WTC11 (cell line): ENCODE data around the gene TBC1D19.

Source experiments
- CBFB ChIP-seq: sonication (generic); formaldehyde crosslinking; IDR thresholded peaks from 2 replicates; pipeline ENCODE4 v1.8.1; 2022; ENCODE audit warnings: mild to moderate bottlenecking, low read depth, missing genetic modification reagents
- CREB1 ChIP-seq: sonication (generic); formaldehyde crosslinking; IDR thresholded peaks from 2 replicates; pipeline ENCODE4 v1.8.0; 2023; ENCODE audit warnings: mild to moderate bottlenecking, missing genetic modification reagents
- FOXP1 ChIP-seq: sonication (generic); formaldehyde crosslinking; IDR thresholded peaks from 2 replicates; pipeline ENCODE4 v1.8.0; 2022; ENCODE audit warnings: missing genetic modification reagents, mild to moderate bottlenecking, moderate library complexity, borderline replicate concordance
- IRF2 ChIP-seq: sonication (generic); formaldehyde crosslinking; IDR thresholded peaks from 2 replicates; pipeline ENCODE4 v1.8.0; 2022; ENCODE audit warnings: low read depth, missing genetic modification reagents, borderline replicate concordance
- NR3C1 ChIP-seq: sonication (generic); formaldehyde crosslinking; conservative IDR thresholded peaks from 2 replicates; pipeline ENCODE4 v1.8.1; 2023; ENCODE audit warnings: low read depth, mild to moderate bottlenecking, missing genetic modification reagents
- ZNF138 ChIP-seq: sonication (generic); formaldehyde crosslinking; conservative IDR thresholded peaks from 2 replicates; pipeline ENCODE4 v1.8.1; 2022; ENCODE audit warnings: mild to moderate bottlenecking, moderate library complexity, missing genetic modification reagents
- ZNF416 ChIP-seq: fragments of 250-450 bp; sonication (Bioruptor Pico); IDR thresholded peaks from 2 replicates; pipeline ENCODE4 v1.9.0; 2021; ENCODE audit warnings: mild to moderate bottlenecking, inconsistent platforms
- TF ChIP-seq, protein P1 (sequence below): fragments of 200-600 bp; IDR thresholded peaks from 2 replicates; pipeline ENCODE4 v1.8.0; 2022; ENCODE audit warnings: antibody characterized with exemption
- TF ChIP-seq, protein P2 (sequence below): sonication (generic); formaldehyde crosslinking; IDR thresholded peaks from 2 replicates; pipeline ENCODE4 v1.8.1; 2022; ENCODE audit warnings: low read depth, missing genetic modification reagents, borderline replicate concordance
- TF ChIP-seq, protein P3 (sequence below): sonication (generic); formaldehyde crosslinking; IDR thresholded peaks from 2 replicates; pipeline ENCODE4 v1.8.0; 2023; ENCODE audit warnings: mild to moderate bottlenecking, missing genetic modification reagents
- TF ChIP-seq, protein P4 (sequence below): sonication (generic); formaldehyde crosslinking; conservative IDR thresholded peaks from 2 replicates; pipeline ENCODE4 v1.8.1; 2023; ENCODE audit warnings: mild to moderate bottlenecking, low read depth, missing genetic modification reagents, moderate library complexity
- TF ChIP-seq, protein P5 (sequence below): sonication (generic); formaldehyde crosslinking; IDR thresholded peaks from 2 replicates; pipeline ENCODE4 v1.8.1; 2023; ENCODE audit warnings: mild to moderate bottlenecking, missing genetic modification reagents
- TF ChIP-seq, protein P6 (sequence below): sonication (generic); formaldehyde crosslinking; IDR thresholded peaks from 2 replicates; pipeline ENCODE4 v1.8.1; 2023; ENCODE audit warnings: mild to moderate bottlenecking, missing genetic modification reagents, moderate library complexity
- TF ChIP-seq, protein P7 (sequence below): sonication (generic); formaldehyde crosslinking; IDR thresholded peaks from 2 replicates; pipeline ENCODE4 v1.8.0; 2023; ENCODE audit warnings: missing genetic modification reagents

DNA sequence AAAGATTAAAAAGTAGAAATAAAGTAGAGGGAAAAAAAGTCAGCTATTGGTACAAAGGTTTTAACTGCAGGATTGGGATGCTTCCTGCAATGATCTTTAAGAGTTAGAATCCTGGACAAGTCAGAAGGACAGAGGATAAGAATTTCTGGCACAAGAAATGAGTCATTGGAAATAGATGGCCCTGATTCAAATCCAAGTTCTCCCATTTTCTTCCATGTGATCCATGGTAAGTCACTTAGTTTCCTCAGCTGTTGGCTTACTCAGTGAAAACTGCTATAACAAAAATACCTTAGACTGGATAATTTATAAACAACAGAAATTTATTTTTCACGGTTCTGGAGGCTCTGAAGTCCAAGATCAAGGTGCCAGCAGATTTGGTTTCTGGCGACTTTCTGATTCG lies 13.3 kb upstream of the TBC1D19 start:
- TF ChIP-seq, protein P1, sequence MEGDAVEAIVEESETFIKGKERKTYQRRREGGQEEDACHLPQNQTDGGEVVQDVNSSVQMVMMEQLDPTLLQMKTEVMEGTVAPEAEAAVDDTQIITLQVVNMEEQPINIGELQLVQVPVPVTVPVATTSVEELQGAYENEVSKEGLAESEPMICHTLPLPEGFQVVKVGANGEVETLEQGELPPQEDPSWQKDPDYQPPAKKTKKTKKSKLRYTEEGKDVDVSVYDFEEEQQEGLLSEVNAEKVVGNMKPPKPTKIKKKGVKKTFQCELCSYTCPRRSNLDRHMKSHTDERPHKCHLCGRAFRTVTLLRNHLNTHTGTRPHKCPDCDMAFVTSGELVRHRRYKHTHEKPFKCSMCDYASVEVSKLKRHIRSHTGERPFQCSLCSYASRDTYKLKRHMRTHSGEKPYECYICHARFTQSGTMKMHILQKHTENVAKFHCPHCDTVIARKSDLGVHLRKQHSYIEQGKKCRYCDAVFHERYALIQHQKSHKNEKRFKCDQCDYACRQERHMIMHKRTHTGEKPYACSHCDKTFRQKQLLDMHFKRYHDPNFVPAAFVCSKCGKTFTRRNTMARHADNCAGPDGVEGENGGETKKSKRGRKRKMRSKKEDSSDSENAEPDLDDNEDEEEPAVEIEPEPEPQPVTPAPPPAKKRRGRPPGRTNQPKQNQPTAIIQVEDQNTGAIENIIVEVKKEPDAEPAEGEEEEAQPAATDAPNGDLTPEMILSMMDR = no peak
- no peak for TF ChIP-seq IRF2 (CRISPR knock-in tag)
- TF ChIP-seq CREB1 = no peak
- TF ChIP-seq, protein P2, sequence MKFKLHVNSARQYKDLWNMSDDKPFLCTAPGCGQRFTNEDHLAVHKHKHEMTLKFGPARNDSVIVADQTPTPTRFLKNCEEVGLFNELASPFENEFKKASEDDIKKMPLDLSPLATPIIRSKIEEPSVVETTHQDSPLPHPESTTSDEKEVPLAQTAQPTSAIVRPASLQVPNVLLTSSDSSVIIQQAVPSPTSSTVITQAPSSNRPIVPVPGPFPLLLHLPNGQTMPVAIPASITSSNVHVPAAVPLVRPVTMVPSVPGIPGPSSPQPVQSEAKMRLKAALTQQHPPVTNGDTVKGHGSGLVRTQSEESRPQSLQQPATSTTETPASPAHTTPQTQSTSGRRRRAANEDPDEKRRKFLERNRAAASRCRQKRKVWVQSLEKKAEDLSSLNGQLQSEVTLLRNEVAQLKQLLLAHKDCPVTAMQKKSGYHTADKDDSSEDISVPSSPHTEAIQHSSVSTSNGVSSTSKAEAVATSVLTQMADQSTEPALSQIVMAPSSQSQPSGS (CRISPR knock-in tag) = no peak
- TF ChIP-seq, protein P3, sequence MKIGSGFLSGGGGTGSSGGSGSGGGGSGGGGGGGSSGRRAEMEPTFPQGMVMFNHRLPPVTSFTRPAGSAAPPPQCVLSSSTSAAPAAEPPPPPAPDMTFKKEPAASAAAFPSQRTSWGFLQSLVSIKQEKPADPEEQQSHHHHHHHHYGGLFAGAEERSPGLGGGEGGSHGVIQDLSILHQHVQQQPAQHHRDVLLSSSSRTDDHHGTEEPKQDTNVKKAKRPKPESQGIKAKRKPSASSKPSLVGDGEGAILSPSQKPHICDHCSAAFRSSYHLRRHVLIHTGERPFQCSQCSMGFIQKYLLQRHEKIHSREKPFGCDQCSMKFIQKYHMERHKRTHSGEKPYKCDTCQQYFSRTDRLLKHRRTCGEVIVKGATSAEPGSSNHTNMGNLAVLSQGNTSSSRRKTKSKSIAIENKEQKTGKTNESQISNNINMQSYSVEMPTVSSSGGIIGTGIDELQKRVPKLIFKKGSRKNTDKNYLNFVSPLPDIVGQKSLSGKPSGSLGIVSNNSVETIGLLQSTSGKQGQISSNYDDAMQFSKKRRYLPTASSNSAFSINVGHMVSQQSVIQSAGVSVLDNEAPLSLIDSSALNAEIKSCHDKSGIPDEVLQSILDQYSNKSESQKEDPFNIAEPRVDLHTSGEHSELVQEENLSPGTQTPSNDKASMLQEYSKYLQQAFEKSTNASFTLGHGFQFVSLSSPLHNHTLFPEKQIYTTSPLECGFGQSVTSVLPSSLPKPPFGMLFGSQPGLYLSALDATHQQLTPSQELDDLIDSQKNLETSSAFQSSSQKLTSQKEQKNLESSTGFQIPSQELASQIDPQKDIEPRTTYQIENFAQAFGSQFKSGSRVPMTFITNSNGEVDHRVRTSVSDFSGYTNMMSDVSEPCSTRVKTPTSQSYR = no peak
- TF ChIP-seq ZNF416 (CRISPR knock-in tag) = no peak
- TF ChIP-seq, protein P4, sequence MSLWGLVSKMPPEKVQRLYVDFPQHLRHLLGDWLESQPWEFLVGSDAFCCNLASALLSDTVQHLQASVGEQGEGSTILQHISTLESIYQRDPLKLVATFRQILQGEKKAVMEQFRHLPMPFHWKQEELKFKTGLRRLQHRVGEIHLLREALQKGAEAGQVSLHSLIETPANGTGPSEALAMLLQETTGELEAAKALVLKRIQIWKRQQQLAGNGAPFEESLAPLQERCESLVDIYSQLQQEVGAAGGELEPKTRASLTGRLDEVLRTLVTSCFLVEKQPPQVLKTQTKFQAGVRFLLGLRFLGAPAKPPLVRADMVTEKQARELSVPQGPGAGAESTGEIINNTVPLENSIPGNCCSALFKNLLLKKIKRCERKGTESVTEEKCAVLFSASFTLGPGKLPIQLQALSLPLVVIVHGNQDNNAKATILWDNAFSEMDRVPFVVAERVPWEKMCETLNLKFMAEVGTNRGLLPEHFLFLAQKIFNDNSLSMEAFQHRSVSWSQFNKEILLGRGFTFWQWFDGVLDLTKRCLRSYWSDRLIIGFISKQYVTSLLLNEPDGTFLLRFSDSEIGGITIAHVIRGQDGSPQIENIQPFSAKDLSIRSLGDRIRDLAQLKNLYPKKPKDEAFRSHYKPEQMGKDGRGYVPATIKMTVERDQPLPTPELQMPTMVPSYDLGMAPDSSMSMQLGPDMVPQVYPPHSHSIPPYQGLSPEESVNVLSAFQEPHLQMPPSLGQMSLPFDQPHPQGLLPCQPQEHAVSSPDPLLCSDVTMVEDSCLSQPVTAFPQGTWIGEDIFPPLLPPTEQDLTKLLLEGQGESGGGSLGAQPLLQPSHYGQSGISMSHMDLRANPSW (CRISPR knock-in tag) = no peak
- TF ChIP-seq, protein P5, sequence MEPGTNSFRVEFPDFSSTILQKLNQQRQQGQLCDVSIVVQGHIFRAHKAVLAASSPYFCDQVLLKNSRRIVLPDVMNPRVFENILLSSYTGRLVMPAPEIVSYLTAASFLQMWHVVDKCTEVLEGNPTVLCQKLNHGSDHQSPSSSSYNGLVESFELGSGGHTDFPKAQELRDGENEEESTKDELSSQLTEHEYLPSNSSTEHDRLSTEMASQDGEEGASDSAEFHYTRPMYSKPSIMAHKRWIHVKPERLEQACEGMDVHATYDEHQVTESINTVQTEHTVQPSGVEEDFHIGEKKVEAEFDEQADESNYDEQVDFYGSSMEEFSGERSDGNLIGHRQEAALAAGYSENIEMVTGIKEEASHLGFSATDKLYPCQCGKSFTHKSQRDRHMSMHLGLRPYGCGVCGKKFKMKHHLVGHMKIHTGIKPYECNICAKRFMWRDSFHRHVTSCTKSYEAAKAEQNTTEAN = no peak
- TF ChIP-seq ZNF138 (CRISPR knock-in tag) = no peak
- TF ChIP-seq, protein P6, sequence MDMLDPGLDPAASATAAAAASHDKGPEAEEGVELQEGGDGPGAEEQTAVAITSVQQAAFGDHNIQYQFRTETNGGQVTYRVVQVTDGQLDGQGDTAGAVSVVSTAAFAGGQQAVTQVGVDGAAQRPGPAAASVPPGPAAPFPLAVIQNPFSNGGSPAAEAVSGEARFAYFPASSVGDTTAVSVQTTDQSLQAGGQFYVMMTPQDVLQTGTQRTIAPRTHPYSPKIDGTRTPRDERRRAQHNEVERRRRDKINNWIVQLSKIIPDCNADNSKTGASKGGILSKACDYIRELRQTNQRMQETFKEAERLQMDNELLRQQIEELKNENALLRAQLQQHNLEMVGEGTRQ (CRISPR knock-in tag) = no peak
- TF ChIP-seq, protein P7, sequence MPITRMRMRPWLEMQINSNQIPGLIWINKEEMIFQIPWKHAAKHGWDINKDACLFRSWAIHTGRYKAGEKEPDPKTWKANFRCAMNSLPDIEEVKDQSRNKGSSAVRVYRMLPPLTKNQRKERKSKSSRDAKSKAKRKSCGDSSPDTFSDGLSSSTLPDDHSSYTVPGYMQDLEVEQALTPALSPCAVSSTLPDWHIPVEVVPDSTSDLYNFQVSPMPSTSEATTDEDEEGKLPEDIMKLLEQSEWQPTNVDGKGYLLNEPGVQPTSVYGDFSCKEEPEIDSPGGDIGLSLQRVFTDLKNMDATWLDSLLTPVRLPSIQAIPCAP (CRISPR knock-in tag) = no peak
- TF ChIP-seq CBFB (CRISPR knock-in tag) = no peak
- TF ChIP-seq NR3C1 = no peak
- TF ChIP-seq FOXP1 (CRISPR knock-in tag) = no peak
